Measurements from ENCODE around the gene IGFLR1.

The IGFLR1 gene

DNA sequence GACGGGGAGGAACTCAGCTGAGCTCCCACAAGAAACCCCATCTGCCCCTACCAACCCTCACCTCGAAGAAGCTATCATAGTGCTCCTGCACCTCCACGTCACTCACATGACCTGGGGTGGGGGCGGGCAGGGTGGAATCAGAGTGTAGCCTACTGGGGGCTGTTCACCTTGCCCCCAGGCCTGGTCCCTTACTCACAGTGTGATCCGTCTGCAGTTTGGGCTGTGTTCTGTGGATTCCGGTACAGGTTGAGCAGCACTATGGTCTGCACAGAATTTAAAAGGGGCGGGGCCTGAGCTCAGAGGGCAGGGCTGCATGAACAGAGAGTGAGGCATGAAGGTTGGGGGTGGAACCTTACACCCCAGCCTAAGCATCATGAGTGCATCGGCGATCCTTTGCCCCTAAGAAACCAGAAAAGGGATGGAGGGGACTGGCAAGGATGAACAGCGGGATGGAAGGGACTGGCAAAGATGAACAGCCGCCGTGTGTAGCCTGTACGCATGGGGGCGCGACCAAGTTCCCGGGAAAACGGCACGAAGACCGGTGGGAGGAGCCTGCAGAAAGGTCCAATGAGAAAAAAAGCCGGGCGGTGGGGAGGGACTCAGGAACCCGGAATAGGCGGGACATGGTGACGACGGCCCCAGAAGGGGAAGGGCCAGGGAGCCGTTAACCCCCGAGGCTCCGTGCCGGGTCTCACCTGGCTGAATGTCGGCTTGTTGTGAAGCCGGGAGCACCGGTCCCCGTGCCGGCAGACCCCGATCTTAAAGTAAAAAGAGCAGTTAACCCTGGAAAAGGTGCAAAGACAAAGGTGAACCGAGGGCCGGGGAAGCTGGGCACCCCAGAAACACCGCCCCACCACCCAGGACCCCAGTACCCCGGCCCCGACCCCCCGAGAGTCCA lies 2.4 kb upstream of the IGFLR1 start:
- Histone ChIP-seq H3K9me3 (ENCODE audit: control insufficient read depth, insufficient read depth, low read depth, low read length) (no peaks in the 10 kb centered on the region), H3K27ac (ENCODE audit: low read depth, low read length) (peak overlapping the region; percentile 97), H3K36me3 (ENCODE audit: control insufficient read depth, insufficient read depth, low read length) (no peaks in the 10 kb centered on the region), H3K9ac (ENCODE audit: low read length) (peak overlapping the region; percentile 73), H3K4me1 (ENCODE audit: control insufficient read depth, insufficient read depth, low read length) (peaks cover 14% of the 10 kb centered on the region), H3K4me3 (ENCODE audit: low read depth, low read length) (peak overlapping the region; percentile 93), H3K27me3 (ENCODE audit: control insufficient read depth, insufficient read depth, low read length) (no peaks in the 10 kb centered on the region)

GRCh38 chr19:35743640-35744429 lies 1.6 kb upstream of the IGFLR1 start:
- Histone ChIP-seq H3K27ac (ENCODE audit: low read depth, low read length) (no peak overlapping the region), H3K9me3 (ENCODE audit: control insufficient read depth, insufficient read depth, low read depth, low read length) (no peaks in the 10 kb centered on the region), H3K4me1 (ENCODE audit: control insufficient read depth, insufficient read depth, low read length) (peaks cover 11% of the 10 kb centered on the region), H3K27me3 (ENCODE audit: control insufficient read depth, insufficient read depth, low read length) (no peaks in the 10 kb centered on the region), H3K4me3 (ENCODE audit: low read depth, low read length) (peak overlapping the region; percentile 93), H3K36me3 (ENCODE audit: control insufficient read depth, insufficient read depth, low read length) (0 out of 2 replicates have a peak, but pooled peaks cover 3% of the 10 kb centered on the region), H3K9ac (ENCODE audit: low read length) (peak overlapping the region; percentile 4)

GRCh38 chr19:35741203-35741515 lies 1.1 kb downstream of the IGFLR1 start:
- H3K27ac ChIP-seq (ENCODE audit: low read depth, low read length) = no peak overlapping the region; the same call in 1 of the 2 replicates
- peaks cover 27% of the 10 kb centered on the region for H3K36me3 ChIP-seq (ENCODE audit: control insufficient read depth, insufficient read depth, low read length)
- peak overlapping the region; percentile 81 for H3K4me3 ChIP-seq (ENCODE audit: low read depth, low read length)
- no peaks in the 10 kb centered on the region for H3K9me3 ChIP-seq (ENCODE audit: control insufficient read depth, insufficient read depth, low read depth, low read length)
- no peaks in the 10 kb centered on the region for H3K27me3 ChIP-seq (ENCODE audit: control insufficient read depth, insufficient read depth, low read length)
- peak overlapping the region; percentile 61 for H3K9ac ChIP-seq (ENCODE audit: low read length)
- H3K4me1 ChIP-seq (ENCODE audit: control insufficient read depth, insufficient read depth, low read length) = peaks cover 7% of the 10 kb centered on the region

GRCh38 chr19:35740423-35741202 lies 1.6 kb downstream of the IGFLR1 start:
- H3K4me1 ChIP-seq (ENCODE audit: control insufficient read depth, insufficient read depth, low read length) = peaks cover 6% of the 10 kb centered on the region
- no peak overlapping the region; the same call in 1 of the 2 replicates for H3K27ac ChIP-seq (ENCODE audit: low read depth, low read length)
- no peaks in the 10 kb centered on the region for H3K9me3 ChIP-seq (ENCODE audit: control insufficient read depth, insufficient read depth, low read depth, low read length)
- H3K9ac ChIP-seq (ENCODE audit: low read length) = peak overlapping the region; percentile 61
- no peaks in the 10 kb centered on the region for H3K27me3 ChIP-seq (ENCODE audit: control insufficient read depth, insufficient read depth, low read length)
- H3K4me3 ChIP-seq (ENCODE audit: low read depth, low read length) = peak overlapping the region; percentile 81
- H3K36me3 ChIP-seq (ENCODE audit: control insufficient read depth, insufficient read depth, low read length) = peaks cover 29% of the 10 kb centered on the region

GRCh38 chr19:35740108-35740422 lies 2.2 kb downstream of the IGFLR1 start:
- Histone ChIP-seq H3K9ac (ENCODE audit: low read length) (peak overlapping the region; percentile 57), H3K4me3 (ENCODE audit: low read depth, low read length) (peak overlapping the region; percentile 81), H3K27me3 (ENCODE audit: control insufficient read depth, insufficient read depth, low read length) (no peaks in the 10 kb centered on the region), H3K36me3 (ENCODE audit: control insufficient read depth, insufficient read depth, low read length) (peaks cover 35% of the 10 kb centered on the region), H3K9me3 (ENCODE audit: control insufficient read depth, insufficient read depth, low read depth, low read length) (no peaks in the 10 kb centered on the region), H3K27ac (ENCODE audit: low read depth, low read length) (no peak overlapping the region), H3K4me1 (ENCODE audit: control insufficient read depth, insufficient read depth, low read length) (peaks cover 6% of the 10 kb centered on the region)

DNA sequence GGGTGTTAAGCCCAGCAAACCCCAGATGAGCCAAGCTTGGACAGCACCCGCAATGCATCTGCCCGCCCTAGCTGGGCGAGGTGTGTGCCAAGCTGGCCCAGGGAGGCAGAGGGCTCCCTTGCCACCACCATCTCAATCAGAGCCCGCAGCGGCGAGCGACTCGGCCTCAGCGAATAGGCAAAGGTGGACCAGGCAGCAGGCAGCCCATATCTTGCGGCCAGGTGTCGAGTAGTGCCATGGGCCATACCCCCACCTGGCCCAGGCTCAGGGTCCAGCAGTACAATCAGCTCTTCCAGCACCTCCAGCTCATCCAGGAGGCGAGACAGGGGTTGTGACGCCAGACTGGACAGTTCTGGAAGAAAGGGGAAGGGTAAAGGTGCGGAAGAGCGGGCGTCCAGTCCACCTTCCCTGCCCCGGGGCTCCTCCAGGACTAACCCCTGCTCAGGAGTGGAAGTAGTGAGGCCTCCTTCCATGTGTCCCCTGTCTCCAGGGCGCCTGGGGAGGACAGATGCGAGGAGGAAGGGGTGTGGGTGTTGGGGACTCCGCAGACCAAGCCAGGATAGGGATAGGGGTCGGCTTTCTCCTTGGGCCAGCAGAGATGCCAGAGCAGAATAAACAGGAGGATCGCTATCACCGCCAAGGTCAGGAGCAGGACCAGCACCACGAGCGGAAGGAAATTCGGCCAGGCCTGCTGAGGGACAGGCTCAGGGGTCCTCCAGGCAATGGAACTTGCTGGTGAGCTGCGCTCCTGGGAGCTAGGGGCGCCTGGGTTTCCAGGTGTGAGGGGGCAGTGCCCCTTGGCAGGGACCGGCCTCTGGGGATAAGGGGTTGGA lies 2.8 kb downstream of the IGFLR1 start:
- Histone ChIP-seq H3K9ac (ENCODE audit: low read length) (peak overlapping the region; percentile 57), H3K27me3 (ENCODE audit: control insufficient read depth, insufficient read depth, low read length) (no peaks in the 10 kb centered on the region), H3K36me3 (ENCODE audit: control insufficient read depth, insufficient read depth, low read length) (peaks cover 41% of the 10 kb centered on the region), H3K4me3 (ENCODE audit: low read depth, low read length) (peak overlapping the region; percentile 81), H3K9me3 (ENCODE audit: control insufficient read depth, insufficient read depth, low read depth, low read length) (no peaks in the 10 kb centered on the region), H3K27ac (ENCODE audit: low read depth, low read length) (no peak overlapping the region), H3K4me1 (ENCODE audit: control insufficient read depth, insufficient read depth, low read length) (peaks cover 5% of the 10 kb centered on the region)

GRCh38 chr19:35738887-35739229 lies 3.4 kb downstream of the IGFLR1 start:
- Histone ChIP-seq H3K9ac (ENCODE audit: low read length) (no peak overlapping the region), H3K27ac (ENCODE audit: low read depth, low read length) (no peak overlapping the region), H3K9me3 (ENCODE audit: control insufficient read depth, insufficient read depth, low read depth, low read length) (no peaks in the 10 kb centered on the region), H3K36me3 (ENCODE audit: control insufficient read depth, insufficient read depth, low read length) (peaks cover 47% of the 10 kb centered on the region), H3K4me1 (ENCODE audit: control insufficient read depth, insufficient read depth, low read length) (no peaks in the 10 kb centered on the region), H3K27me3 (ENCODE audit: control insufficient read depth, insufficient read depth, low read length) (no peaks in the 10 kb centered on the region), H3K4me3 (ENCODE audit: low read depth, low read length) (no peak overlapping the region)

DNA sequence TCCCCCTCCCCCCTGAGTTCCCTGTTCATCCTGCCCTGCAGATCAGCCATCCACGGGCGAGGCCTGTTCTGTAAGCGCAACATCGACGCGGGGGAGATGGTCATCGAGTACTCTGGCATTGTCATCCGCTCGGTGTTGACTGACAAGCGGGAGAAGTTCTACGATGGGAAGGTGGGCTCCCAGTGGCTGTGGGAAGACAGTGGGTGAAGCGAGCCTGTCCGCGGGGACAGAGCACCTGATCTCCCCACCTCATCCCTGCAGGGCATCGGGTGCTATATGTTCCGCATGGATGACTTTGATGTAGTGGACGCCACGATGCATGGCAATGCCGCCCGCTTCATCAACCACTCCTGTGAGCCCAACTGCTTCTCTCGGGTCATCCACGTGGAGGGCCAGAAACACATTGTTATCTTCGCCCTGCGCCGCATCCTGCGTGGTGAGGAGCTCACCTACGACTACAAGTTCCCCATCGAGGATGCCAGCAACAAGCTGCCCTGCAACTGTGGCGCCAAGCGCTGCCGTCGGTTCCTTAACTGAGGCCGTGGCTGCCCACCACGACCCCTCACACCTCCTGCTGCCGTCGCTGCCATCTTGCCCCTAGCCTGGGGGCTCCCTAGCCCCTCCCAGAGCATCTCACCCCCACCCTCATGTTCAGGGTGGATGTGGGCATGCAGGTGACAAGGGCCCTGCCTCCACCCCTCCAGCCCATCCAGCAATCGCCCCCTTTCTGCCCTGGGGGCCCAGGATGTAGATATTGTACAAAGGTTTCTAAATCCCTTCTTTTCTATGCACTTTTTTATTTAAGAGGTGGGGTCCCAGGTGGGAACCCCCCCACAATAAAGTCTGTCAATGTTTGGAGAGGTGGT lies 4.0 kb downstream of the IGFLR1 start:
- Histone ChIP-seq H3K27me3 (ENCODE audit: control insufficient read depth, insufficient read depth, low read length) (no peaks in the 10 kb centered on the region), H3K36me3 (ENCODE audit: control insufficient read depth, insufficient read depth, low read length) (peaks cover 53% of the 10 kb centered on the region), H3K4me1 (ENCODE audit: control insufficient read depth, insufficient read depth, low read length) (no peaks in the 10 kb centered on the region), H3K4me3 (ENCODE audit: low read depth, low read length) (no peak overlapping the region), H3K9me3 (ENCODE audit: control insufficient read depth, insufficient read depth, low read depth, low read length) (no peaks in the 10 kb centered on the region), H3K27ac (ENCODE audit: low read depth, low read length) (no peak overlapping the region), H3K9ac (ENCODE audit: low read length) (no peak overlapping the region)

- no peak overlapping the region for H3K27ac ChIP-seq (ENCODE audit: low read depth, low read length)
- no peaks in the 10 kb centered on the region for H3K9me3 ChIP-seq (ENCODE audit: control insufficient read depth, insufficient read depth, low read depth, low read length)
- no peaks in the 10 kb centered on the region for H3K4me1 ChIP-seq (ENCODE audit: control insufficient read depth, insufficient read depth, low read length)
- H3K9ac ChIP-seq (ENCODE audit: low read length) = no peak overlapping the region
- H3K4me3 ChIP-seq (ENCODE audit: low read depth, low read length) = no peak overlapping the region
- peaks cover 61% of the 10 kb centered on the region for H3K36me3 ChIP-seq (ENCODE audit: control insufficient read depth, insufficient read depth, low read length)
- H3K27me3 ChIP-seq (ENCODE audit: control insufficient read depth, insufficient read depth, low read length) = no peaks in the 10 kb centered on the region
Observed at GRCh38 chr19:35736913-35737886, 5.1 kb downstream of the IGFLR1 start.

Measured in HUES6 (cell line).